ENCODE results near the gene DCBLD2.

Gene DCBLD2

GRCh38 chr3:98798820-98799219, 102.7 kb downstream of the DCBLD2 start:
- DNase-seq: no peak

- DNase-seq: no peak
These were observed 103.6 kb downstream of the DCBLD2 start for GRCh38 chr3:98797905-98798304.

- DNase-seq: no peak
These were observed 105.2 kb downstream of the DCBLD2 start for GRCh38 chr3:98796334-98796733.

- no peak for DNase-seq
These were observed 107.5 kb downstream of the DCBLD2 start for GRCh38 chr3:98793971-98794370.

GRCh38 chr3:98791341-98792325, 109.9 kb downstream of the DCBLD2 start:
- DNase-seq: no peak

- DNase-seq: no peak
These were observed 112.8 kb downstream of the DCBLD2 start for GRCh38 chr3:98788651-98789050.

GRCh38 chr3:98787181-98787580, 114.3 kb downstream of the DCBLD2 start:
- no peak for DNase-seq

GRCh38 chr3:98786364-98787006, 115.0 kb downstream of the DCBLD2 start:
- DNase-seq: no peak

GRCh38 chr3:98784666-98785600, 116.6 kb downstream of the DCBLD2 start:
- DNase-seq: no peak

GRCh38 chr3:98784042-98784441, 117.5 kb downstream of the DCBLD2 start:
- DNase-seq: no peak

GRCh38 chr3:98782824-98783500, 118.5 kb downstream of the DCBLD2 start:
- no peak for DNase-seq

- no peak for DNase-seq
These were observed 121.2 kb downstream of the DCBLD2 start for GRCh38 chr3:98780343-98780742.

GRCh38 chr3:98779541-98780335, 121.8 kb downstream of the DCBLD2 start:
- no peak for DNase-seq

- DNase-seq: no peak
These were observed 122.6 kb downstream of the DCBLD2 start for GRCh38 chr3:98778852-98779413.

- DNase-seq: no peak
These were observed 123.1 kb downstream of the DCBLD2 start for GRCh38 chr3:98778383-98778782.

GRCh38 chr3:98777801-98778220, 123.7 kb downstream of the DCBLD2 start:
- no peak for DNase-seq

- DNase-seq: no peak
These were observed 124.2 kb downstream of the DCBLD2 start for GRCh38 chr3:98777286-98777685.

- DNase-seq: no peak
These were observed 125.4 kb downstream of the DCBLD2 start for GRCh38 chr3:98776140-98776493.

- no peak for DNase-seq
These were observed 125.9 kb downstream of the DCBLD2 start for GRCh38 chr3:98775459-98776139.

- DNase-seq: no peak
These were observed 129.5 kb downstream of the DCBLD2 start for GRCh38 chr3:98772022-98772421.

All from right kidney (tissue), 1 donor.